Hindlimb muscle (tissue), 1 donor: ENCODE results near the gene EXOC1L. TPM values are rescaled to one million over a fixed set of nuclear protein-coding genes. Genes with fewer than 3 reads are reported as not detected.
"Not testable (repeated sequence)": the region's sequence is repeated elsewhere in the genome, so short reads cannot be mapped to it uniquely, and the experiment has no call there.

ENCODE experiments used
- DNase-seq: peaks from one replicate; pipeline ENCODE4 v3.0.0-alpha.2; 2013
- polyA plus RNA-seq: library from polyadenylated mRNA; unstranded; fragments of 120-200 nt; gene quantifications from one replicate; pipeline ENCODE4 v1.2.1, GENCODE V29; 2013; ENCODE audit not compliant: insufficient read length

EXOC1L gene
- polyA plus RNA-seq, 1 donor, result not detected

DNA sequence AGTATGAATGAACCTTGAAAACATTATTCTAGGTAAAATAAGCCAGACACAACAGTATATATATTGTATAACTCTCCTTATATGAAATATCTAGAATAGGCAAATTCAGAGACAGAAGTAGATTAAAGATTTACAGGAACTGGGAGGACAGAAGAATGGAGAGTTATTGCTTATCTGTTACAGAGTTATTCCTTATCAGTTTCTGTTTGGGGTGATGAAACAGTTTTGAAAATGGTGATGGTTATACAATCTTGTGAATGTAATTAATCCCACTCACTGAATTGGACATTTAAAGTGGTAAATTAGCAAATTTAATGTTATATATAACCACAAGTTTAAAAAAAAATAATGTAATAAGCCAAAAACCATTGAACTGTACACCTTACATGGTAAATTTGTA is 19.4 kb downstream of the EXOC1L start:
- no peak for DNase-seq

DNA sequence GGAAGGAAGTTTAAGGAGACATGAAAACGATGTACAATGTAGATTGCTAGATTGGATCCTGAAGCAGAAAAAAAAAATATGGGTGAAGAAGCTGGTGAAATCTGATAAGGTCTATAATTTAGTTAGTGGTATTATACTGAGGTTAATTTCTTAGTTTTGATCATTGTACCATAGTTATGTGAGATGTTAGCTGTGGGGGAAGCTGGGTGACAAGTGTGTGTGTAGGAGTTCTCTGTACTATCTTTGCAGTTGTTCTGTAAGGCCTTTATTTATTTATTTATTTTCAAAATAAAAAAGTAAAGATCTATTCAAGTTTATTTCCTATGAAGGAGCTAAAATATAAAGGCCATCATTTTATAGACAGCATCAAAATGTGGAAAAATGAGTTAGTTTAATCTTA is 21.4 kb downstream of the EXOC1L start:
- no peak for DNase-seq

DNA sequence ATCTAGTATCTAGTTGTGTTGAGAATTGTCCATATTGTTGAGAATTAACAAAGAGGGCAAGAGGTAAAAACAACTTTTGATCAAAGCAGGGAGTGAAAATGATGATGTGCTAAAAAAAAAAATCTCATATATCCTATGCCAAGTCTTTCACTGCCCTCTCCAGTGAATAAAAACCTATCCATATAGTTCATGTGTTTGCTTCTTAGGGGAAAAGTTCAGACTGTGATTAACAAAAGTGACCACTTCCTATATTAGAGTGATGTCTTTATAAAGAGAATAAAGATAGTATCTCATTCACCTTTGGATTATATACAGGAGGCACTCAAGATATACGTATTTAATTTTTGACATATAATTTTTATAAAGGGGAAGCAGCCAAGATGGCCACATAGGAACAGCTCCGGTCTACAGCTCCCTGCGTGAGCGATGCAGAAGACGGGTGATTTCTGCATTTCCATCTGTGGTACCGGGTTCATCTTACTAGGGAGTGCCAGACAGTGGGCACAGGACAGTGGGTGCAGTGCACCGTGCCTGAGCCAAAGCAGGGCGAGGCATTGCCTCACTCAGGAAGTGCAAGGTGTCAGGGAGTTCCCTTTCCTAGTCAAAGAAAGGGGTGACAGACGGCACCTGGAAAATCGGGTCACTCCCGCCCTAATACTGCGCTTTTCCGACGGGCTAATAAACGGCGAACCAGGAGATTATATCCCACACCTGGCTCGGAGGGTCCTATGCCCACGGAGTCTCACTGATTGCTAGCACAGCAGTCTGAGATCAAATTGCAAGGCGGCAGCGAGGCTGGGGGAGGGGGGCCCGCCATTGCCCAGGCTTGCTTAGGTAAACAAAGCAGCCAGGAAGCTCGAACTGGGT is 22.0 kb downstream of the EXOC1L start:
- DNase-seq, result not testable (repeated sequence)

DNA sequence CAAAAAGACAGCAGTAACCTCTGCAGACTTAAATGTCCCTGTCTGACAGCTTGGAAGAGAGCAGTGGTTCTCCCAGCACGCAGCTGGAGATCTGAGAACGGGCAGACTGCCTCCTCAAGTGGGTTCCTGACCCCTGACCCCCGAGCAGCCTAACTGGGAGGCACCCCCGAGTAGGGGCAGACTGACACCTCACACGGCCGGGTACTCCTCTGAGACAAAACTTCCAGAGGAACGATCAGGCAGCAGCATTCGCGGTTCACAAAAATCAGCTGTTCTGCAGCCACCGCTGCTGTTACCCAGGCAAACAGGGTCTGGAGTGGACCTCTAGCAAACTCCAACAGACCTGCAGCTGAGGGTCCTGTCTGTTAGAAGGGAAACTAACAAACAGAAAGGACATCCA is 22.7 kb downstream of the EXOC1L start:
- DNase-seq, result not testable (repeated sequence)

DNA sequence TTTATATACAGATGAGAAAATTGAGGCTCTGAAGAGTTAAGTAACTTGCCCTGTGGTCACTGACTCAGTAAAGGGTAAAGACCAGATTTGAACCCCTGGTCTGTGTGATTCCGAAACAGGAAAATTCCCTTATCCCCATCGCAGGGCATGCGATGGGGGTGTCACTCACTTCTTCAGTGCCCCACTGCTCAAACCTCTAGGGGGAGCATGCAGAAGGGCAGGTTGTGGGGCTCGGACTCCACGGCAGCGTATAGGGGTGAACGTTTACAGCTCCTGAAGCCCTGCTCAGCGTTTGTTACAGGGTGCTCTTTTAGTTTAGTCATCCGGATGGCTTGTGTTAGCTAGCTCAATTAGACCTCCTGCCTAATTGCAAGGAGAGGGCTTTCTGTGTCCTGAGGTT is 30.1 kb downstream of the EXOC1L start:
- DNase-seq, result no peak

DNA sequence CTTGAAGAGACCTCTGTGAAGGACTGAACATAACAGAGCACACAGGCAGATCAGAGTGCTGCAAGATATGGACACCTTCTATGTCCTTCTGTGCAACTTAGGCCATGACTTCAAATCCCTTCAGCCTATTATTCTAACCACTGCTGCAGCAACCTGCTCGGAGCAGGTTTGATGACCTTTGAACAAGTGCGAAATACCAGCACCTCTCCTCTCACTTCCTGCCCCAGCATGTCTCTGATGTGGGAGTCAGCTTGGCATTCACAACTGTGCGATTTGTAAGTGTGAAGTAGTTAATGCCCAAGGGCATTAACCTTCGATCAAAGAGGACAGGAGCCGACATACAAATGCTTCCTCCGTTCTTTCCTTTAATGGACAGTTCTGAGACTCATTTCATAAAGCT is 32.3 kb downstream of the EXOC1L start:
- DNase-seq, result no peak

DNA sequence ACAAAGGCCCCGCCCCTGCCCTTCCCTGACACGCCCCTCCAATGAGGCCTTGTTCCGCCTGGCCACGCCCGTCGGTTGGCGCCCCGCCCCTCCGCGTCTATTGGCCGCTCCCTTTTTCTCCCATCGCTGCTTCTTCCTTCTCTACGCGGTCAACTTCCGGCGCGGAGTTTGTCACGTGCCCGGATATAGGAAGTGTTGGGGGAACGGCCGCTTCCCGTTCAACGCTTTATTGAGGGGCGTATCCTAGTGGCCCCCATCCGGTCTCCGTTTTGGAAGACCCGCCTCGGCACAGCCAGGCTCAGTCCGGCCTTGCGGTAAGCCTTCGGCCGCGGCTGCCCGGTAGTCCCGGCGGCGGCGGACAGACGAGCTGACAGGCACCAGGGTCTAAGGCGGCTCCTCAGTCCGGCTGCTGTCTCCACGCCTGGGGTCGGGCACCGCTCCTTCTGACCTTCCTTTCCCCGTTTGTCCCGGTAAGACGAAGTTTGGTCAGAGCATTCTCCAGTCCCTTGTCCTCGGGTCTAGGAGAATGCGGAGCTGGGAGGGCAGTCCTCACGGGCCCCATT is 34.0 kb downstream of the EXOC1L start, which contains the start of gene EXOC1:
Gene EXOC1 (plus strand): TSS at position 165 of the 563 bp plus-strand sequence. CDS start 4,676 bp downstream, outside the sequence.
- DNase-seq, result peak; percentile 96

DNA sequence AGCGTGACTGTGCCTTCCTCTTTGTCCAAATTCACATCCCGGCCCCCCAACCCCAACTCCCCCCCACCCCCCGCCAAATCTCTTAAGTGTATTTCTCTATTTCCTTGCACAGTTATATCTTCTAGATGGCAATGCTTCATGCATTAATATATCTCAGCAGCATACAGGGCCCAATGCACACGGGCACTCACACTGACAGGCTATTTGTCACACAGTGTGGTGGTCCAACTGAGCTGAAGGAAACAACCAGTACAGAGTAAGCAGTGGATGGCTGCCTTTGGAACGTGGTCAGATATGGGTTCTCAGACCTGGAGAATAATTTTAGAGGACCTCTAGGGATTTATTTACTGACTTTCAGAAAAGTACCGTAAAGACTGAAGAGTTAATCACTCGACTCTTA is 34.5 kb downstream of the EXOC1L start:
- no peak for DNase-seq

DNA sequence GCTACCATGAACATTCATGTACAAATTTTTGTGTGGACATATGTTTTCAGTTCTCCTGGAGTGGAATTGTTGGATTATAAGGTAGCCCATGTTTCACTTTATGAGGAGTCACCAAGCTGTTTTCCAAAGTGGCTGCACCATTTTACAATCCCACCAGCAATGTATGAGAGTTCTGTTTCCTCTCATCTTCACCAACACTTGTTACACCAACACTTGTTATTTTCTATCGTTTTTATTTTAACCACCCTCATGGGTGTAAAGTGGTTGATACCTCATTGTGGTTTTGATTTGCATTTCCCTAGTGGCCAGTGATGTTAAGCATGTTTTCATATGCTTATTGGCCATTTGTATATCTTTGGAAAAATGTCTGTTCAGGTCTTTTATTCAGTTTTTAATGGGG is 38.0 kb downstream of the EXOC1L start:
- no peak for DNase-seq

DNA sequence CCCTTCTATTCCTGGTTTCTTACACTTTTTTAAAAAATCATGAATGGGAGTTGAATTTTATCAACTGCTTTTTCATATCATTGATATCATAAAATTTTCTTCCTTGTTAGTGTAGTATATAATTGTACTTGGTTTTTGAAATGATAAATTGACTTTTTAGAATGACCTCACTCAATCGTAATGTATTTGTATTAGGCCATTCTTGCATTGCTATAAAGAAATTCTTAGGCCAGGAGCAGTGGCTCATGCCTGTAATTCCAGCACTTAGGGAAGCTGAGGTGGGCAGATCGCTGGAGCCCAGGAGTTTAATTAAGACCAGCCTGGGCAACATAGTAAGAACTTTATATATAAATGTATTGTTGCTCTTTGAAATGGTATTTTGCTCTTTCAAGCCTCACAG is 40.1 kb downstream of the EXOC1L start:
- no peak for DNase-seq

DNA sequence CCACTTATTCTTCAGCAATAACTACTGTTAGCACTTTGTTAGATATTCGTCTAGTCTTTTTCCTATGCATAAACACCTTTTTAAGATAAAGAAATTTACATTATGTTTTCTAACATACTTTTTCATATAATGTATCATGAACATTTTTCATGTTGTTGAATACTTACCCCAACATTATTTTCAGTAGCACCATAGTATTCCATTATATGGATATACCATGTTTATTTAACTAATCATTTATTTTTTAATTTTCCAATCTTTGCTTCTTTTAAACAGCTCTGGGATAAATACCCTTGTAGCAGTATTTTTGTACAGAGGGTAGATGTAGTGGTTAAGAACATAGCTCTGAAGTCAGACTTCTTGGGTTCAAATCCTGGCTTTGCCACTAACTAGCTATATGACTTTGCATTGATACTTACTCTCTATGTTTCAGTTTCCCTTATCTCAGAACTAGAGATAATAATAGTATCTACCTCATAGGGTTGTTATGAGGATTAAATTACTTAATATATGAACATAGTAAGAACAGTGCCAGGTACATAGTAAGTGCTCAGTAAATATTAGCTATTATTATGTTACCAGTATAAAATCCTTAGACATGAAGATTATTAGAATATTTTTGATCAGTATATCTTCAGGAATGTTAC is 45.1 kb downstream of the EXOC1L start:
- DNase-seq, result no peak

DNA sequence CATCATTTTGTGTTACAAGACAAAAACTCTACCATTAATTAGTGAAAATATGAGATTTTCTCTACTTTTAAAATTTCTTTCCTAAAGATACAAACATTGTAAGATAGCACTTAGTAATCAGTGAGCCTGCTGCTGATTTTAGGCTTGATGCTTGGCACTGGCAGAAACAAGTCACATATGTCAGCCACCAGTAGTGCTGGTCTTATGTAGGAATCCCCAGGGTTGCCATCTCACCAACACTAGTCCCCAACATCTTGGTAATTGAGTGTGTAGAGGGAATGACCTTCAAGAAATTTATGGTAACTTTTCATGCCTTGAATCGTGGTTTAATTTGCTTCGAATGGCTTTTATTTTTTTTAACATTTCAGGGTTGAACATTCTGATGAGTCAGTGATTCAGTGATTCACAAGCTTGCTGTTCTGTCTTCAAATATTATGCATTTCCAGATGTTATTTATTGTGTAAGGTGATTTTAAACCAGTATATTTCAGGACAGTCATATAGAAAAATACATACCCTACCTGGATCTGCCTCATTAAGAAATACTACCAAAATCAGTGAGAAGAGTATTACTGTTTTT is 45.7 kb downstream of the EXOC1L start:
- DNase-seq, result no peak

DNA sequence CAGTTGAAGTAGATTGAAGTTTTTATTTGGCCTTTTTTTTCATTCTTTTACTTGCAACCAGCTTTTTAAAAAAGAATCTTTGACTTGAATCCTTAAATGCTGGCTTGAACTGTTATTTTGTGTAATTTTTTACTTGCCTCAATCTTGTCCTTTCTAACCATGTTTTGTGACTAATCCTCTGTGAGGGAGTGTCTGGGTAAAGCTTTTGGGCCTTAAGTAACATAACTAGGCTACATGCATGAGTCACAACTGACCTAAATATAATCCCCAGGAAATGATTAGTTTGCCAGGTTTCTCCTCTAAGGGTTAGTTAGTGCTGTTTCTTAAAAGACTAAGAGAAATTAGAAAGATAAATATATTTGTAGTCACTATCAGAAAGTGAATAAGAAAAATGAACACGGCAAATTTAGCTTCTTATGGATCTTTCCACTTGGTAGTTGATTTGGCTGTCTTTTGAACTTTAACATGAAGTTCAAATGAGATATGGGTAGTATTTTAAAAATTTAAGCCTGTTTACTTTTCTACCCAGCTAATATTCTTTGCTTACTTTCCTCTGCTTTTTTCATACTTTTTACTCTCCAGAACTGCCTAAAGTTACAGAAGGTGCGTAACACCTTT is 46.8 kb downstream of the EXOC1L start:
- peak; percentile 12 for DNase-seq

DNA sequence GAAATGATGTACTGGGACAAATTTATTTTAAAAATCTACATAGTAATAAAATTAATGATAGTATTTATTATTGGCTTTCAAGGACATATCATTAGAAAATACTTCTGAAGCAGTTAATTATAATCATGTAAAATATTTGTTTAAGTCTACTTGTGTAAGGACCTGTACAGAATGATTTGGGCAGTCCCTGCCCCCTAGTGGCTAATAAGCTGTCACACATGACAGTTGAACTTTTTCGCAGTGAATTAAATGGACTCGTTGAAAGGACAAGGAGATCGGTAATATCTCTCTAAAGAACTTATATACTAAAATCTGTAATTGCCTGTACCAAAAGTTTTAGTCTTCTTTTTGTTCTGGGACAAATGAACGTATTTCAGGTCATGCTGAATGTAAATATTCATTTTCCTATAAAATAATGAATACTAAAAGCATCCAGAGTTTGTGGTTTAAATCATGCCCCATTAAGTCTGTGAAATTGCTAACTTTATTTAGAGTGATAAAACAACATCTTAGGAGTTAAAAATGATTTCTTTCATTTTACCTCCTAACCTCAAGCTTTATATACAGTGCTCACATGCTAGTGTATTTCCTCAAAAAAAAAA is 47.5 kb downstream of the EXOC1L start:
- peak; percentile 29 for DNase-seq

DNA sequence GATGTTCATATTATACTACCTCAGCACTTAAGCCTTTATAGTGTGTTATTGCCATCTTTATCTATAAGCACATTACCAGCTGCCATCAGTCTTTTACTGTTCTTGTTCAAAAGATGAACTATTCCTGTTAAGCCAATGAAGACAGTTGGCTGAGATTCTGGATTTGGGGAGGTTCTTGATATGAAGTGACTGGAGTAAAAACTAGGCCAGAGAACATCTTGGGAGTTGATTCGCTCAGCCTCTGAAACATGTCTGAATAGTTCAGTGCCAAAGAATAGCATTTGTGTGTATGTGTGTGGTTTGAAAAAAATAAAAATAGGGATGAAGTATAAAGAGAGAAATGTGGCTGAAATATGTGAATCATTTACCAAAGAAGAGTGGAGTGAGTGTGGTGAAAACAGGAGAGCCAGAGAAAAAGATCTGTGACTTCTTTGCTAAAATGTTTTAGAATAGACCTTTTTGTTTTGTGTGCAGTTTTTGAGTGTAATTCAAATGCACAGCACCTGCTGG is 49.0 kb downstream of the EXOC1L start:
- DNase-seq, result no peak

DNA sequence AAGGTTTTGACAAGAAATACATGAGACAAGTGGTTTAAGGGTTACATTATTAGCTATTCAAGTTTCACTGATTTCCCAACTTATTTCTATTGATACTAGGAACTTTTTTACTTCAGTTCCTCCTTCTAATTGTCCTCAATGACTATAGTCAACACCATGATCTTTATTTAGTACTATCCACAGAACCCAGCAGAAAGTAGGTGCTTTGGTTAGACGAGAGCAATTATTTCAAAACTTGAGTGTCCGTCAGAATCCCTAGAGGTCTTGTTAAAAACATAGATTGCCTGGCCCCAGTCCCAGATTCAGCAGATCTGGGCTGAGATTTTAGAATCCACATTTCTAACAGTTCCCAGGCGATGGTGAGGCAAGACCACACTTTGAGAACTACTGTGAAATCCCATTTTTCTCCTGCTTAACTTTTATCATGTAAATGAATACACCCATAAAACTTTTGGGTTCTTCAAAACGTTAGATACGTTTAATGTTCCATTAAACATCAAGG is 51.8 kb downstream of the EXOC1L start:
- no peak for DNase-seq

DNA sequence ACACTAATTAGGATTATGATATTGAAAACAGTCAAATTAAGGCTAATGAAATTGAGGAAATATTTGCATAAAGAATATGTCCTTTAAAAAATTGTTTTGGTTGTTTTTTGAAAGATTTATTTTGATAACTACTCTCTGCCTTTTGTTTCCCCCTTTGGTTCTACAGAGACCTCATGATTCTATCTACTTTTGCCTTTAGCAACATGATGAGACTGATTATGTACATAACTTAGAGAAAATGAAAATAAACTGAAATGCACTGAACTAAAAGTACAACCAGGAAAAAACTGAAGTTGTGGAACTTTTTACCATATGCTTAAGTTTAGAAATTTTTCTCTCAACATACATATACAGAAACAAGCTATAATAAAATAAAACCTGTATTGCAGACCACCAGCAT is 55.2 kb downstream of the EXOC1L start:
- DNase-seq, result no peak

DNA sequence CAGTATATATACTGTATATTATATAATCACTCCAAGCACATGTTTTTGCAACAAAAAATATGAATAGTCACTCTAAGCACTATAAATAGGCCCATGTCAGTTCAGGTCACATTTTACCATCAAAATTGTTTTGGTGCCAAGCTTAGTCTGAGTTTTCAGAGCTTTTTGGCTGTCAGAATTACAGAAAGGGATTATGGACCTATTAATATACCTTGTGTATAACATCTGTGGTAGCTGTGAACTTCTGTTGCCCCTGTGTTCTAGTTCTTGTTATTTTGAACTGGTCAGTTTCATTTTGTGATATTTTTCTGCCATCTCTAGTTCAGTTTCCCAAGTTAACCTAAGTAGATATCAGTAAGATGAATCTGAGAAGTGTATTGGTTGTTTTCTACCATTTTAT is 56.8 kb downstream of the EXOC1L start:
- no peak for DNase-seq

DNA sequence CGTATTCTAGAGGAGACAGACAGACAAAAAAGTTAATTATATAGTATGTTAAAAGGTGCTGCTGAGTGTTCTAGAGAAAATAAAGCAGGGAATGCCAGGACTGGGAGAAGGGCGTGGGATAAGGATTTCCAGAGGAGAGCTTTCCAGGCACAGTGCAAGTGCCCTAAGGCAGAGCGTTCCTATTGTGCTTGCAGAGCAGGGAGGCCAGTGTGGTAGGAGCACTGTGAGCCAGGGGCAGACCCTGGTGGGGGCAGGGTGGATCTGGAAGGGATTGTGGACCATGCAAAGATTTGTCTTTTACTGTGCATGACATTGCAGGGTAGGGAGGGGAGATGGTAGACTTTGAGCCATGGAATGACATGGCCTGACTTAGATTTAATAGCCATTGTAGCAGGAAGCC is 59.6 kb downstream of the EXOC1L start:
- no peak for DNase-seq

DNA sequence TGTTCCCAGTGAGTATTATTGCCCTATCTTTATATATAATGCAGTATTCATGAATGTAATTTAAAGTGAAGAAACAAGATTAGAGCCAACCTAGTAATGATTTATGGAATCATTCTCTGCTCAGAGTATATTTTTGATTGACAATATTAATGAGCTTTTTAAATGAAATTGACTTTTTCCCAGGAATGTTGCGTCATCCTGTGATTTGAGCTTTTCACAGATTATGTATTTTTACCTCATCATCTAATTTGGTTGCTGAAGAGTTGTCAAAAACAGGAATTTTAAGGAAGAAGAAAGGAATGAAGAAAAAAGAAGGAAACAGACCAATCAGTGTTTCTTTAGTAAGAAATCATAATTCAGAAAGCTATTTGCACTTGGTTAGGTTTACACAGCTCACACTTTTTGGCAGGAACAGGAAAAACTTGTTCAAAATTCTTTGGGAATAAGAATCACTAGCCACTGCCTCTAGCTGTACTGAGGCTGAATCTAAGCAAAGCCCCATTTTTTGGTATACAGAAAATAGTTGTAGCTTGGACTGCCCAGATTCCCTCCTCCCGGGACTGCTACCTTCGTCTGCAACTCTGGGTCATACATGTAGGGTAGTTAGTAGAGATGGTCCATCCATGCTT is 61.2 kb downstream of the EXOC1L start:
- no peak for DNase-seq

DNA sequence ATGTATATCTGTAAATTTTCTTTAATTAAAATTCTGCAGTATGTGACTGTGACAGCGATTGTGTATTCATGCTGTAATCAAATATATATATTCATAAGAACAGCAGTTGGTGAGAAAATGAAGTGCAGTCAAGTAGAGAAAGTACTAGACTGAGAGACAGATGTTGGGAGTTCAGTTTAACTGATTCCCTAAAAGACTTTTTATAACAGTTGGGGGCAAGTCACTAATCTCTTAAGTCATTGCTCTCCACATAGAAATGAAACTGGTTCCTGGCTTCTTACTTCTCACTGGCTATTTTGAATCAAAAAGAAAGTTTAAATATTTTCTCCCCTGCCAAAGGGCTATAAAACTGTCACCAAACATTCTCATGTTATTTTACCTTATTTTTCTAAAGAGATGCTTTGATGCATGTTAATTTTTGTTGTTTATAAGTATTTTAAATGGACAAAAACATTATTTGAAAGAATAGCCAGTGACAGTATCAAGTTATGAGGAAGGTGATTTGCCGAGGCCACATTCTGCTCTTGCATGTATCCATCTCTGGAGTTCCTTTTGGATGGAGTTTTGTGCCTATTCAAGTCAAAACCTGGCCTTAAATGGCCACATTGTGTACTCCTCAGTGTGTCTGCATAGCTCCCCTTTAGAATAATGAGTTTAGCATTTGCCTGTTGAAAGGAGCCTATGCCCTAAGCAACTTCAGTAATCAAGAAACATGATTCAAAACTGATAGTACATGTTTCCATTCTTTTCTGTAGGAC is 64.7 kb downstream of the EXOC1L start:
- no peak for DNase-seq
